C4-2B (cell line): Measurements from ENCODE around the gene MBD3.

Source experiments
- H3K27ac ChIP-seq: fragments of 450-650 bp; 2 replicates; pipeline ENCODE4 v1.5.1; 2017
- ZFX ChIP-seq: fragments of 450-650 bp; IDR thresholded peaks from 2 replicates; pipeline ENCODE4 v1.6.1; 2017
- TF ChIP-seq, protein P1 (sequence below): fragments of 450-650 bp; conservative IDR thresholded peaks from 2 replicates; pipeline ENCODE4 v1.5.1; 2017; ENCODE audit warnings: mild to moderate bottlenecking

Gene MBD3

GRCh38 chr19:1622541-1622940, 29.9 kb upstream of the MBD3 start:
- no peak overlapping the region for H3K27ac ChIP-seq
- no peak for TF ChIP-seq ZFX
- TF ChIP-seq, protein P1, sequence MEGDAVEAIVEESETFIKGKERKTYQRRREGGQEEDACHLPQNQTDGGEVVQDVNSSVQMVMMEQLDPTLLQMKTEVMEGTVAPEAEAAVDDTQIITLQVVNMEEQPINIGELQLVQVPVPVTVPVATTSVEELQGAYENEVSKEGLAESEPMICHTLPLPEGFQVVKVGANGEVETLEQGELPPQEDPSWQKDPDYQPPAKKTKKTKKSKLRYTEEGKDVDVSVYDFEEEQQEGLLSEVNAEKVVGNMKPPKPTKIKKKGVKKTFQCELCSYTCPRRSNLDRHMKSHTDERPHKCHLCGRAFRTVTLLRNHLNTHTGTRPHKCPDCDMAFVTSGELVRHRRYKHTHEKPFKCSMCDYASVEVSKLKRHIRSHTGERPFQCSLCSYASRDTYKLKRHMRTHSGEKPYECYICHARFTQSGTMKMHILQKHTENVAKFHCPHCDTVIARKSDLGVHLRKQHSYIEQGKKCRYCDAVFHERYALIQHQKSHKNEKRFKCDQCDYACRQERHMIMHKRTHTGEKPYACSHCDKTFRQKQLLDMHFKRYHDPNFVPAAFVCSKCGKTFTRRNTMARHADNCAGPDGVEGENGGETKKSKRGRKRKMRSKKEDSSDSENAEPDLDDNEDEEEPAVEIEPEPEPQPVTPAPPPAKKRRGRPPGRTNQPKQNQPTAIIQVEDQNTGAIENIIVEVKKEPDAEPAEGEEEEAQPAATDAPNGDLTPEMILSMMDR, result no peak

DNA sequence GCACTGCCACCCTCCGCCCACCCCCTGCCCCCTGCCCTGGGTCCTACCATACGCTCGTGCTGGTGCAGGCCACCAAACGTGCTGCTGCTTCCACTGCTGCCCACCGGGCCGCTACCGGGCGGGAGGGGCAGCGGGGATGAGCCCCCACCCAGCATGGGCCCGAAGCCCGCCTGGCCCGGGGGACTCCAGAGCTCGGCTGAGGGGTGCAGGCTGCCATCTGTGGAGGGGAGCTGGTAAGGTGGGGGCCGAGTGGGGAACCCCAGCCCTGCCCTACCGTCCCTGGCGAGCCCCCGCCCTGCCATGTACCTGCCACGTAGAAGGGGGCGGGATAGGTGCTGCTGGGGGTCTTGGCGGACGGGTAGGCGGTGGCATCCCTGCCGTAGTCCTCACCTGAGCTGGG, 29.3 kb upstream of the MBD3 start:
- TF ChIP-seq, protein P1, result no peak
- TF ChIP-seq ZFX, result no peak
- H3K27ac ChIP-seq, result no peak overlapping the region

- H3K27ac ChIP-seq, result no peak overlapping the region
- no peak for TF ChIP-seq ZFX
- TF ChIP-seq, protein P1, result no peak
Observed at GRCh38 chr19:1621574-1621973, 28.9 kb upstream of the MBD3 start.

DNA sequence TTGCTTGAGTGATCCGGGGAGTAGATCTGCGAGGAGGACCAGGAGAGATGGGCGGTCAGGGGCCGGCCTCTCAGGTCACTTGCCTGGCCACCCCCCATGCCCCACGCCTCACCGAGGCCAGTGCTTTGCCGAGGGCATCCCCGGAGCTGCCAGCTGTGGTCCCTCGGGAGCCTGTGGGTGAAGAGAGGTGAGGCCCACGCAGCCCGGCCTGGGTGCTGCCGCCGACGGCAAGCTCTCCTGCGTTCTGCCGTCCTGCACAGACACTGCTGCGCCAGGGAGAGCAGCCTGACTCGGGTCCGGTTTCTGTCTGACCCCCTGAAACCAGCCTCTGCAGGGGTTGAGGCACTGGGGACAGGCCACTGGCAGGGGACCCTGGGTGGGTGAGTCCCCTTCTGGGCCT, 28.4 kb upstream of the MBD3 start:
- TF ChIP-seq, protein P1, result no peak
- TF ChIP-seq ZFX, result no peak
- no peak overlapping the region for H3K27ac ChIP-seq

GRCh38 chr19:1620502-1620901, 27.8 kb upstream of the MBD3 start:
- TF ChIP-seq, protein P1, result no peak
- no peak for TF ChIP-seq ZFX
- no peak overlapping the region for H3K27ac ChIP-seq

DNA sequence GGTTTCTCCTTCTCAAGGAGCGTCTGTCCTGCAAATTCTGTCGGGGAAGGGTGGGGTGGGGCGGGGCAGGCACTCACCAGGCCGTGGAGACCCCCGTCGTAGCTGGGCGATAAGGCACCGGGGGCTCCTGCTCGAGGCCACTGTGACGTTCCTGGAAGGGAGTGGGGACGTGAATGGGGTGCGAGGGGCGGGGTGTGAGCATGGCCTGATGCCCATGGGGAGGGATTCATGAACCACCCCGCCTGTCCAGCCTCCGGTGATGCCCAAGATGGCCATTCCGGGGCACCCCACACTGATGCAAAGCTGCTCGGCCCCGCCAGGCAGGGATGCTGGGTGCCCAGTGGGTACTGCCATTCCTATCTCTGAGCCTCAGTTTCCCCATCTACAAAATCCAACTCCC, 27.0 kb upstream of the MBD3 start:
- no peak for TF ChIP-seq ZFX
- TF ChIP-seq, protein P1, result no peak
- H3K27ac ChIP-seq, result no peak overlapping the region

DNA sequence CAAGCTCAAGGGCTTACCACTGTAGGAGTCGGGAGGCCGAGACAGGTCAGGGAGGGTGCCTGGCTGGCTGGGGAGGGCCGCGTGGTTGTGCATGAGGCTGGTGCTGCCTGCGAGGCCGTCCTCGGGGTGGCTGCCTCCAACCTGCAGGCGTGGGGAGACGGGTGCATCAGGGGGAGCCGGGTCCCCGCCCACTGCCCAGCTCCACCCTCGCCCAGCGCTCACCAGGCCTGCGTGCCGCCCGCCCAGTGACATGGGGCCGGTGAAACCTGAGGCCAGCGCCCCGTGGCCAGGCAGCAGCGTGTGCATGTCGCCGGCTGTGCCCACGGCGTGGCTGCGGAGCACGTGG, 26.4 kb upstream of the MBD3 start:
- no peak overlapping the region for H3K27ac ChIP-seq
- TF ChIP-seq, protein P1, result no peak
- TF ChIP-seq ZFX, result no peak
